D721Med (cell line): ENCODE results near the gene INPP5A.

Source experiments
- DNase-seq: peaks from one replicate; pipeline ENCODE4 v3.0.0; 2011; ENCODE audit warnings: low spot score; ENCODE audit not compliant: insufficient read length
- FAIRE-seq: peaks from 2 replicates; lab custom pipeline; 2011; peaks lifted over from hg19 to GRCh38; lab: Jason Lieb, UNC
- CTCF ChIP-seq: IDR thresholded peaks from 2 replicates; pipeline ENCODE4 v1.5.1; 2012; ENCODE audit warnings: mild to moderate bottlenecking, control low read depth; ENCODE audit not compliant: insufficient read depth; ENCODE audit errors: missing control alignments

Gene INPP5A

GRCh38 chr10:132774902-132775863 is 237.6 kb downstream of the INPP5A start:
- TF ChIP-seq CTCF, result no peak
- FAIRE-seq, result no peak
- DNase-seq, result no peak

GRCh38 chr10:132776186-132776585 is 238.6 kb downstream of the INPP5A start:
- DNase-seq (no peak), FAIRE-seq (no peak)
- no peak for TF ChIP-seq CTCF

GRCh38 chr10:132776821-132777220 is 239.2 kb downstream of the INPP5A start:
- DNase-seq, result no peak
- no peak for TF ChIP-seq CTCF
- no peak for FAIRE-seq

GRCh38 chr10:132777441-132777840 is 239.9 kb downstream of the INPP5A start:
- no peak for TF ChIP-seq CTCF
- no peak for FAIRE-seq
- DNase-seq, result no peak

- DNase-seq, result no peak
- no peak for FAIRE-seq
- no peak for TF ChIP-seq CTCF
These were observed 242.1 kb downstream of the INPP5A start for GRCh38 chr10:132779549-132780294.

GRCh38 chr10:132780356-132780755 is 242.8 kb downstream of the INPP5A start:
- TF ChIP-seq CTCF, result no peak
- FAIRE-seq, result no peak
- DNase-seq, result no peak
